ENCODE results near the gene KLK3.

DNA sequence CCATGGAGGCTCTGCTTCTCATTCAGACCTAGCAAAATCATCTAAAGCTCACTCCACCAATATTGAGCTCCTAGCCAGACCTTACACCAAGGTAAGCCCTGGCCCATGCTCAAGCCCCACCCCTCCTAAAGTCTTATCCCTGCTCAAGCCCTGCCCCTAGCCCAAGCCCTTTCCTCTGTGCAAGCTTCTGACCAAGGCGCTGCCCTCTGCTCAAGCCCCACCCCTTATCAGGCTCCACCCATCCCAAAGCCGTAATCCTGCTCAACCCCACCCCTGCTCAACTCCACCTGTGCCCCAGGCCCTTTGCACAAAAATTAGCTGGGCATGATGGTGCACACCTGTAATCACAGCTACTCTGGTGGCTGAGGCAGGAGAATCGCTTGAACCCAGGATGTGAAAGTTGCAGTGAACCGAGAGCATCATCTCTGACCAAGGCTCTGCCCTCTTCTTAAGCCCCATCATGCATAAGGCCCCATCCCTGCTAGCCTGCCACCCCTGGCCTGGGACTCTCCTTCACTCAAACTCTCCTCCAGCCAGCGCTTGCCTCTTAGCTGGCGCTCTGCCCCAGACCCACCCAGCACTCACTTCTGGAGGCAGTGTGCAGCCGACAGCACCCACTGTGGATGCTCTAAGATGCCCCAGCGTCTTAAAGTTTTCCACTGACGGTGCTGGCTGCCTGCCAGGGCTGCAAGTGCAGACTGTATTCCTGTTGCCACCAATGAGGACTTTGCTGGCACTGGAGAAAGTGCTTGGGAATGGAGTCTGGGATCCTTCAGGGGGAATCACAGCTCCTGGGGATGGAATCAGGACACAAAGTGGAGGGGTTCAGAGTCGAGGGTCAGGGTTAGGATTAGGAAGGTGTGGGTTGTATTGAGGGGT, 40.0 kb downstream of the KLK3 start:
- no peak for TF ChIP-seq EZH2 (IDR thresholded peaks at IDR 0.05)
- no peak for TF ChIP-seq POLR2AphosphoS5 (IDR thresholded peaks at IDR 0.05; ENCODE audit: borderline replicate concordance, low read depth, low read length)
- no peak for TF ChIP-seq FOXP2 (optimal IDR thresholded peaks at IDR 0.05; ENCODE audit: control extremely low read depth, extremely low read length, insufficient read depth)
